HepG2 (cell line): ENCODE data around the gene SEC31B. TPM values are rescaled to one million over a fixed set of nuclear protein-coding genes. Genes with fewer than 3 reads are reported as not detected.

Experiments used
- BATF2 ChIP-seq: sonication (generic); formaldehyde crosslinking; IDR thresholded peaks from 2 replicates; pipeline ENCODE4 v1.8.0; 2022; ENCODE audit warnings: mild to moderate bottlenecking, missing genetic modification reagents, moderate library complexity
- HNF4G ChIP-seq, 2 experiments: sonication (generic) in 1 of 2; formaldehyde crosslinking in 1 of 2; IDR thresholded peaks; 2 replicates each; pipeline versions ENCODE4 v1.4.0 to v1.6.1; 2011 to 2020; ENCODE audit warnings: borderline replicate concordance in 2 of 2, low read depth in 2 of 2, mild to moderate bottlenecking in 2 of 2, low read length in 1 of 2, missing genetic modification reagents in 1 of 2, moderate library complexity in 1 of 2
- MNT ChIP-seq: fragments of 450-650 bp; IDR thresholded peaks from 2 replicates; pipeline ENCODE4 v1.6.1; 2016
- MYNN ChIP-seq: sonication (generic); formaldehyde crosslinking; IDR thresholded peaks from 2 replicates; pipeline ENCODE4 v1.4.0; 2020; ENCODE audit warnings: mild to moderate bottlenecking, low read depth, missing genetic modification reagents
- NR1H2 ChIP-seq: sonication (generic); formaldehyde crosslinking; IDR thresholded peaks from 2 replicates; pipeline ENCODE4 v1.8.1; 2022; ENCODE audit warnings: low read depth, missing genetic modification reagents, borderline replicate concordance
- RARA ChIP-seq: IDR thresholded peaks from 2 replicates; pipeline ENCODE4 v1.6.1; 2016; ENCODE audit warnings: missing genetic modification reagents, missing compliant biosample characterization
- REPIN1 ChIP-seq: sonication (generic); formaldehyde crosslinking; IDR thresholded peaks from 2 replicates; pipeline ENCODE4 v1.8.0; 2022; ENCODE audit warnings: missing genetic modification reagents, low read depth, mild to moderate bottlenecking, borderline replicate concordance
- SALL1 ChIP-seq: sonication (generic); formaldehyde crosslinking; IDR thresholded peaks from 2 replicates; pipeline ENCODE4 v1.8.0; 2022; ENCODE audit warnings: mild to moderate bottlenecking, missing genetic modification reagents
- TAF1 ChIP-seq: sonication (generic); formaldehyde crosslinking; IDR thresholded peaks from 2 replicates; pipeline ENCODE4 v1.4.0; 2020; ENCODE audit warnings: missing genetic modification reagents
- TBX3 ChIP-seq: fragments of 450-650 bp; IDR thresholded peaks from 2 replicates; pipeline ENCODE4 v1.6.1; 2017; ENCODE audit warnings: antibody characterized with exemption, mild to moderate bottlenecking, inconsistent platforms, borderline replicate concordance
- TCF12 ChIP-seq, 2 experiments: fragments of 450-650 bp in 1 of 2; sonication (generic) in 1 of 2; formaldehyde crosslinking in 1 of 2; IDR thresholded peaks; 2 replicates each; pipeline versions ENCODE4 v1.6.1 to v1.8.0; 2017 to 2022; ENCODE audit warnings: antibody characterized with exemption in 1 of 2, mild to moderate bottlenecking in 1 of 2, missing genetic modification reagents in 1 of 2, moderate library complexity in 1 of 2
- XBP1 ChIP-seq: sonication (generic); formaldehyde crosslinking; IDR thresholded peaks from 2 replicates; pipeline ENCODE4 v1.5.0; 2020; ENCODE audit warnings: missing genetic modification reagents
- ZBTB4 ChIP-seq: sonication (generic); formaldehyde crosslinking; IDR thresholded peaks from 2 replicates; pipeline ENCODE4 v1.4.0; 2020; ENCODE audit warnings: missing genetic modification reagents, mild to moderate bottlenecking, borderline replicate concordance
- ZBTB7A ChIP-seq: sonication (generic); formaldehyde crosslinking; IDR thresholded peaks from 2 replicates; pipeline ENCODE4 v1.8.0; 2022; ENCODE audit warnings: mild to moderate bottlenecking, missing genetic modification reagents
- ZFP36L2 ChIP-seq: sonication (generic); formaldehyde crosslinking; IDR thresholded peaks from 2 replicates; pipeline ENCODE4 v1.4.0; 2020; ENCODE audit warnings: missing genetic modification reagents
- ZNF101 ChIP-seq: sonication (generic); formaldehyde crosslinking; IDR thresholded peaks from 2 replicates; pipeline ENCODE4 v1.4.0; 2020; ENCODE audit warnings: mild to moderate bottlenecking, low read depth, missing genetic modification reagents, borderline replicate concordance
- polyA plus RNA-seq, 8 experiments: library from polyadenylated mRNA; depleted of rRNA in 3 of 8; stranded (reverse) in 7 of 8; unstranded in 1 of 8; fragments of >200 nt; fragmentation: Illumina TruSeq in 4 of 8; extraction: Trizol in 4 of 8; gene quantifications; 2 replicates each; pipeline versions ENCODE4 v1.2.1 to v1.2.3, GENCODE V29; 2011 to 2016; ENCODE audit warnings: low read depth in 4 of 8, missing spikeins in 1 of 8, mixed read lengths in 1 of 8; ENCODE audit not compliant: insufficient read depth in 1 of 8
- total RNA-seq, 5 experiments: library from RNA; depleted of rRNA; stranded (reverse); fragments of >200 nt; fragmentation: Illumina TruSeq; extraction: Trizol; gene quantifications; 2 replicates each; pipeline ENCODE4 v1.2.3, GENCODE V29; 2016; ENCODE audit warnings: low read depth in 1 of 5
- TF ChIP-seq, protein P1 (sequence below): sonication (generic); formaldehyde crosslinking; conservative IDR thresholded peaks from 2 replicates; pipeline ENCODE4 v1.4.0; 2020; ENCODE audit warnings: missing genetic modification reagents
- TF ChIP-seq, protein P2 (sequence below): sonication (generic); formaldehyde crosslinking; IDR thresholded peaks from 2 replicates; pipeline ENCODE4 v1.9.0; 2021; ENCODE audit warnings: missing genetic modification reagents, mild to moderate bottlenecking, borderline replicate concordance
- TF ChIP-seq, protein P3 (sequence below): sonication (generic); formaldehyde crosslinking; conservative IDR thresholded peaks from 2 replicates; pipeline ENCODE4 v1.8.1; 2023; ENCODE audit warnings: missing genetic modification reagents

SEC31B gene
- total and polyA plus RNA-seq, 2 of the 13 experiments (the other 11 are each of a cell fraction or from before 2014, with no cell fraction given): 2.0 to 8.3 TPM

DNA sequence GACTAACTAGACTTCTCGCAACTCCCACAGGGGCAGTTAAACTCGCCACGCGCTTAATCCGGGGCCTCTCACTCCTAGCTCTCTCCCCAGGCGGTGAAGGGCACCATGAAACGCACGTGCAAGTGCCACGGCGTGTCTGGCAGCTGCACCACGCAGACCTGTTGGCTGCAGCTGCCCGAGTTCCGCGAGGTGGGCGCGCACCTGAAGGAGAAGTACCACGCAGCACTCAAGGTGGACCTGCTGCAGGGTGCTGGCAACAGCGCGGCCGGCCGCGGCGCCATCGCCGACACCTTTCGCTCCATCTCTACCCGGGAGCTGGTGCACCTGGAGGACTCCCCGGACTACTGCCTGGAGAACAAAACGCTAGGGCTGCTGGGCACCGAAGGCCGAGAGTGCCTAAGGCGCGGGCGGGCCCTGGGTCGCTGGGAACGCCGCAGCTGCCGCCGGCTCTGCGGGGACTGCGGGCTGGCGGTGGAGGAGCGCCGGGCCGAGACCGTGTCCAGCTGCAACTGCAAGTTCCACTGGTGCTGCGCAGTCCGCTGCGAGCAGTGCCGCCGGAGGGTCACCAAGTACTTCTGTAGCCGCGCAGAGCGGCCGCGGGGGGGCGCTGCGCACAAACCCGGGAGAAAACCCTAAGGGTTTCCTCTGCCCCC, 37.4 kb downstream of the SEC31B start (continued):
- no peak for TF ChIP-seq REPIN1 (CRISPR knock-in tag)
- 0 out of 2 replicates have a peak, but pooled peaks have one; percentile 55 for TF ChIP-seq MYNN
- TF ChIP-seq MNT: no peak
- TF ChIP-seq, protein P1, sequence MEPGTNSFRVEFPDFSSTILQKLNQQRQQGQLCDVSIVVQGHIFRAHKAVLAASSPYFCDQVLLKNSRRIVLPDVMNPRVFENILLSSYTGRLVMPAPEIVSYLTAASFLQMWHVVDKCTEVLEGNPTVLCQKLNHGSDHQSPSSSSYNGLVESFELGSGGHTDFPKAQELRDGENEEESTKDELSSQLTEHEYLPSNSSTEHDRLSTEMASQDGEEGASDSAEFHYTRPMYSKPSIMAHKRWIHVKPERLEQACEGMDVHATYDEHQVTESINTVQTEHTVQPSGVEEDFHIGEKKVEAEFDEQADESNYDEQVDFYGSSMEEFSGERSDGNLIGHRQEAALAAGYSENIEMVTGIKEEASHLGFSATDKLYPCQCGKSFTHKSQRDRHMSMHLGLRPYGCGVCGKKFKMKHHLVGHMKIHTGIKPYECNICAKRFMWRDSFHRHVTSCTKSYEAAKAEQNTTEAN (CRISPR knock-in tag): no peak
- TF ChIP-seq ZBTB7A (CRISPR knock-in tag): no peak
- no peak for TF ChIP-seq XBP1
- TF ChIP-seq NR1H2 (CRISPR knock-in tag): no peak
- TF ChIP-seq HNF4G (IDR thresholded peaks at IDR 0.05; ENCODE audit: borderline replicate concordance, low read depth, low read length): no peak
- no peak for TF ChIP-seq HNF4G (CRISPR knock-in tag; IDR thresholded peaks at IDR 0.05; ENCODE audit: borderline replicate concordance, low read depth)
- TF ChIP-seq, protein P2, sequence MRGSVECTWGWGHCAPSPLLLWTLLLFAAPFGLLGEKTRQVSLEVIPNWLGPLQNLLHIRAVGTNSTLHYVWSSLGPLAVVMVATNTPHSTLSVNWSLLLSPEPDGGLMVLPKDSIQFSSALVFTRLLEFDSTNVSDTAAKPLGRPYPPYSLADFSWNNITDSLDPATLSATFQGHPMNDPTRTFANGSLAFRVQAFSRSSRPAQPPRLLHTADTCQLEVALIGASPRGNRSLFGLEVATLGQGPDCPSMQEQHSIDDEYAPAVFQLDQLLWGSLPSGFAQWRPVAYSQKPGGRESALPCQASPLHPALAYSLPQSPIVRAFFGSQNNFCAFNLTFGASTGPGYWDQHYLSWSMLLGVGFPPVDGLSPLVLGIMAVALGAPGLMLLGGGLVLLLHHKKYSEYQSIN: no peak
- TF ChIP-seq TBX3: no peak
- TF ChIP-seq SALL1 (CRISPR knock-in tag): no peak; the same call in 1 of the 2 replicates
- no peak for TF ChIP-seq ZFP36L2 (CRISPR knock-in tag)
- TF ChIP-seq TAF1 (CRISPR knock-in tag): peak; percentile 14; the same call in 1 of the 2 replicates
- no peak for TF ChIP-seq TCF12 (IDR thresholded peaks at IDR 0.05)
- TF ChIP-seq TCF12 (CRISPR knock-in tag; IDR thresholded peaks at IDR 0.05): no peak
- no peak for TF ChIP-seq BATF2 (CRISPR knock-in tag)
- no peak for TF ChIP-seq ZNF101 (CRISPR knock-in tag)
- TF ChIP-seq, protein P3, sequence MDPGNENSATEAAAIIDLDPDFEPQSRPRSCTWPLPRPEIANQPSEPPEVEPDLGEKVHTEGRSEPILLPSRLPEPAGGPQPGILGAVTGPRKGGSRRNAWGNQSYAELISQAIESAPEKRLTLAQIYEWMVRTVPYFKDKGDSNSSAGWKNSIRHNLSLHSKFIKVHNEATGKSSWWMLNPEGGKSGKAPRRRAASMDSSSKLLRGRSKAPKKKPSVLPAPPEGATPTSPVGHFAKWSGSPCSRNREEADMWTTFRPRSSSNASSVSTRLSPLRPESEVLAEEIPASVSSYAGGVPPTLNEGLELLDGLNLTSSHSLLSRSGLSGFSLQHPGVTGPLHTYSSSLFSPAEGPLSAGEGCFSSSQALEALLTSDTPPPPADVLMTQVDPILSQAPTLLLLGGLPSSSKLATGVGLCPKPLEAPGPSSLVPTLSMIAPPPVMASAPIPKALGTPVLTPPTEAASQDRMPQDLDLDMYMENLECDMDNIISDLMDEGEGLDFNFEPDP (CRISPR knock-in tag): no peak
- TF ChIP-seq RARA (CRISPR knock-in tag): no peak
- TF ChIP-seq ZBTB4 (CRISPR knock-in tag): no peak
